ENCODE measurements around the gene UBASH3B.

UBASH3B gene

DNA sequence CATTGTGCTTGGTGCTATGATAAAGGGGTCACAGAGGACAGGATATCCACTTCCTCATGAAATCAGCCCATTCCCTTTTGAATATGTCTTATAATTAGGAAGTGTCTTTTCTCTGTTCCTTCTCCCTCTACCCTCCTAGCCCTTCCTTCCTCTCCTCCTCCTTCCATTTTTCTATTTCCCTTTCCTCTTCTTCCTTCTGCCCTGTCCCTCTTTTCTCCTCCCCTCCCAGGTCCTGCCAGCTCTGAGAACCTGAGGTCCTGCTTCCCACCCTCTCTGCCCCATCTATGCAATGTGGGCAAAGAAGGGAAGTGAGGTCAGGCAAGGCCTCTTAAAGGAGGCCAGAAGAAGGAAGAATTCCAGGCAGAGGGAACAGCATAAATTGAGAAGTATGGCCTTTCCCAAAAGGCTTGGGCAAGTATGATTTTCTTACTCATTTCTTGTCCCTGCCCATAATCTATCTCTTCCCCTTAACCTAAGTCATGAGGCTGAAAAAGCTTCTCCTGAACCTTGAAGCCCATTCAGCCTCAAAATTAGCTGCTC, 7.7 kb upstream of the UBASH3B start:
- DNase-seq = no peak

DNA sequence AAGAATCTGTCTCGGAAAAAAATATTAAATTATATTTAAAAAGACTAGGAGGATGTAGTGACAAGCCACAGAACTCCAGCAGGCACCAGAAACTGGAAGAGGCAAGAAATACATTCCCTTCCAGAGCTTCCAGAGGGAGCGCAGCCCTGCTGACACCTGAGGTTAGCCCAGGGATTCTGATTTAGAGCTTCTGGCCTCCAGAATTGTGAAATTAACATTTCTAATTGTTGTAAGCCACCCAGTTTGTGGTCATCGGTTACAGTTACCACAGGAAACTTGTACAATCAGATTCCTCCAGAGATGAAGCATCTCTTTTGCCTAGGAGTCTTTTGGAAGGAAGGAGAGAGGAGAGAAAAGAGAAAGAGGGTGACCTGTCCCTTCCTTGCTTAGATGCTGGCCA, 6.4 kb upstream of the UBASH3B start:
- no peak for DNase-seq

DNA sequence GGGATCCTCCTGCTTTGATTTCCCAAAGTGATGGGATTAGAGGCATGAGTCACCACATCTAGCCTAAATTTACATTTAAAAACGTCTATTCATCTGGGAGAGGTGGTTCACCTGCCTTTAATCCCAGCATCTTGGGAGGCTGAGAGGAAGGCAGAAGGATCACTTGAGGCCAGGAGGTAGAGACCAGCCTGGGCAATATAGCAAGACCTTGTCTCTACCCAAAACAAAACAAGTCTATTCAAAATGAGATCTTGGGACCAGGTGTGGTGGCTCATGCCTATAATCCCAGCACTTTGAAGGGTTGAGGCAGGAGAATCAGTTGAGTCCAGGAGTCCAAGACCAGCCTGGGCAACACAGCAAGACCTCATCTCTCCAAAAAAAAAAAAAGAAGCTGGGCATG, 4.9 kb upstream of the UBASH3B start:
- no peak for DNase-seq

DNA sequence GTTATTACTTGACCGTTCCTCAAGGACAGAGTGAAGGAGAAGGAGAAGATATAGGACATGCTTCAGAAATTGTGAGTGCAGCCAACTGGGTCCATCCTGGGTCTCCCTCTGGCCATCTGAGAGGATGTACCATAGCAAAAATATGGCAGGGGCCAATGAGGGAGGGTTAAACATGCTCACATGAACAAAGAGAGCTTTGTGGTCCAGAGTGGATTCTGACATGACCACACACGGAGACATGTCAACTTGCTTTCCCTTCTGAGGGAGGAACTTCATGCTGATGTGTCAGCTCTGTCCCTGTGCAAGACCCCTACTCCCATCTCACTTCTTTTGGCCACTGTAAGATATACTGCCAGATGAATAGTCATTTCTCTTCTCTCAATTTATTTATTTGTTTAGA, 3.0 kb upstream of the UBASH3B start:
- DNase-seq = no peak

DNA sequence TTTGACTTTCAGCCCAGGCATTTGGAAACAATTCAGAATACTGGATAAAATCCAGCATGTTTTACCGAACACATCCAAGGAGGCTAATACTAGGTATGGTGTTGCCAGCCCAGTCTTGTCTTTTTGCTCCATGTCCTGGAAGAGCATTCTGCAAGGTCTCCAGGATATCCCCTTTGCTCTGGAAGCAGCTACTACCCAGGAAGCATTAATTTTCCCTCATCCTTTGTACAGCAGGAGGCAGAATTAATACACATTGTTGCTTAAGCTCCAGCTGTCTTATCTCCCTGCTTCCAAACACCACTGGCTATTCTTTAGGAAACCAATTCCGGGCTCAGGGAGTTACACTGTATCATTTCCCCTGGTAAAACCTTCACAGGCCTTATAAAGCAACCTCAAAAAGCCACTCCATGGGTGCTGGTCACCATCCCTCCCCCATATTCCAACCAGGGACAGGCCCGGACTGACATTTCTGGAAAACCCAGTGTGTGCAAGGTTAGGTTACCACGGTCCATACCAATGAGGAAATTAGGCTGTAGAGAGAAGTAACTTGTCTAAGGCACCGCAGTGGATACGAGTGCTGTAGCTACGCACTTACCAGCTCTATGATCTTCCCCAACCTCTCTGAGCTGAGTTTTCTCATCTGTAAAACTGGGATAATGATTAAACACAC, 1.5 kb upstream of the UBASH3B start:
- no peak for DNase-seq

DNA sequence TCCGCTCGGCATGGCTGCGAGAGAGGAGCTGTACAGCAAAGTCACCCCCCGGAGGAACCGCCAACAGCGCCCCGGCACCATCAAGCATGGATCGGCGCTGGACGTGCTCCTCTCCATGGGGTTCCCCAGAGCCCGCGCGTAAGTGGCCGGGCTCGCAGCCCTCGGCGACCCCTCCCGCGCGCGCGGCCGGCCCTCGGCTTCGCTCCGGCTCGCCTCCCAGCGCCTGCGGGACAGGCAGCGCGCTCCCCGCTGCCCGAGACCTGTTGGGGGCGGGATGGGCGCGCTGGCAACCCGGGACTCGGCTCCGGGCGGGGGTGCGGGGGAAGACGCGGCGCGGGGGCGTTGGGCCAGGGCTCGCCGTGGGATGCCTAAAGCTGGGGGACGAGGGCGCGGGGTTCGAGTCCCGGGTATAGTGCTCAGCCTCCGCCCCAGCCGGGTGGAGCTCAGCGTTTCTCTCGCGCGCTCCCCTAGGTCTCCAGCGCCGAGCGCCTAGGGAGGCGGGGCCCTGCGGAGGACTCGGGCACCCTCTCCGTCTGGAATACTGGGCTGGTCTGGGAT, 630 bp downstream of the UBASH3B start:
- DNase-seq = no peak

DNA sequence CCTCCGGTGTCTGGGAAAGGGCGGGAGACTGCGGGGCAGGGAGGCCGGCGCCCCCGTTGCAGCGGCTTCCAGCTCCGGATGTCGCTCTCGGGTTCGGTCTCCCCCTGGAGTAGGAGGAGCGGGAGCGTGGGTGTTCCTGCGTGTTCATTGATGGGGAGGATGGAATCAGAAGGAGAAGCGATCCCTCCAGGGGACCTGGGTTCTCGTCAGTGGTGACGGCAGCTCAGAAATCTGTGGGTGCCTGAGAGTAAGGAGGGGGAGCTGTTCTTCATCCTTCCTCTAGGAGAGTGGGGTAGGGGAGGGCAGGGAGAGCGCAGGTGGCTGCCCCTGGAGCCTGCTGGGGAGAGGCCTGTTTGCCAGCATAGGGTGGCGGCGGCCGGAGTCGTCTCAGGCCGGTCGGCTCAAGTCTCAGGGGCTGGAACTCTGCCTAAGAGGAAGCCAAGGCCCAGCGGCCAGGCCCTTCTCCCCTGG, 1.1 kb downstream of the UBASH3B start:
- no peak for DNase-seq

DNA sequence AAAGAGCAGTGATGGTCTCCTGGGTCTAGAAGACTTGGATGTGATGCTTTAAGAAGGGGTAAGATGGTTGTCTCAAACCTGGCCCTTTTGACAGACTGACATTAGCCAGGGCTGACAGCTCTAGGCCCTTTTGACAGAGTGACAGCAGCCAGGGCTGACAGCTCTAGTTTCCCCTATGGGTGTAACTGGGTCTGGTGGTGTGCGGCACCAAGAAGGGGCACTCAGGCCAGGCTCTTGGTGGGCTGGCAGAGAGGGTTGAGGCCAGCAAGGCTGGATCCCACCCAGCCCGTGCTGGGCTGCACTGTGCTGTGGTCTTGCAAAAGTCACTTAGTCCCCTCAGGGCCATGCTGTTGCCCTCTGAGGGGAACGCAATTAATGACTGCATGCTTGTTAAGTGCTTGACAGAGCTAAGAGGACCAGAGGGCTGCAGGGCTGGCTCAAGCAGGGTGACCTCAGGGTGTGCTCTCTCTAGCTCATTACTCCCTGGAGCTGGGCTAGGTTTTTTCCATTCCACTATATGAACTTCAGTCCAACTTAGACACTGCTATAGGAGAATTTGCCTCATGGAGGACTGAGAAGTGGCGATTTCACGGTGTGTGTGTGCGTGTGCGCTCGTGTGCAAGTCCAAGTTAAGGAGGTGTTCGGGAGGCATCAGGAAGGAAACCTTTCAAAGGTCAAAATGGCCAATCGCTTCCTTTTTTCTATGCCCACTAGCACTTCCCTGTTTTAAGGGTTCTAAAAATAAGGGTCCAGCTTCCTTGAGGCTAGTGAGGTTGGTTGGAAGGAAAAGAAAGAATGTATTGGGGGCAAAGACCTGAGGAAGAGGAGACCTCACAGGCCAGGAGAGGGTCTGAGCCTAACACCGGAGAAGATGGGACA, 4.4 kb downstream of the UBASH3B start:
- DNase-seq = no peak

DNA sequence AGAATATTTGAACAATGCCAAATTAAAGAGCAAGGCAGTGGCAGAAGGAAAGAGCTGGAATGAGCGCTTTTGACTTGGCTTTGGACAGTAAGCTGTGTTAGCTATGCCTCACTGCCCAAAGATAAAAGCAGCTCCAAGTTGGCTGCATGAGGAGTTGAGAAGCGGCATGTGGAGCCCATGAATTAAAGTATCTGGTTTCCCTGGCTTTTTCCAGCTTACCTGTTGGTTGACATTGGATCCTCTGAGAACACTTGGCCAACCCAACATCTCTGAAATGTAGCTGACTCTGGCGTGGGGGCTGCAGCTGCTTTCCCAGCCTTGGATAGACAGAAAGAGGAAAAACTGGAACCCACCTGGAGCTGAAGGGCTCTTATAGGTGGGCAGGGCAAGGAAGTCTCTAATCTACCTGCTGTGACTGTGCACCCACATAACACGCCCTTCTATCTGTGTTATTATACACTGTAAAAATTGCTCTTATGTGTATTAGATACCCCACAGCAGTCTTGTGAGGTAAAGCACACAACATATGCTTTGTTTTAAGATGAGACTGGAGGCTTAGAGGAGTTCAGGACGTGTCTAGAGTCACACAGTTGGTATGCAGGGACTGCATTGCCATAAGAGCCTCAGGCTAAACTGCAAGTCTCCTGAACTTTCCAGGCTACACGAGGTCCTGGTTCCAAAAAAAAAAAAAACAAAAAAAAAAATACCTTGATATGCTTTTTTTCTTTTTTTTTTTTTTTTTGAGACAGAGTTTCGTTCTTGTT, 5.8 kb downstream of the UBASH3B start:
- peak; percentile 92 for DNase-seq

DNA sequence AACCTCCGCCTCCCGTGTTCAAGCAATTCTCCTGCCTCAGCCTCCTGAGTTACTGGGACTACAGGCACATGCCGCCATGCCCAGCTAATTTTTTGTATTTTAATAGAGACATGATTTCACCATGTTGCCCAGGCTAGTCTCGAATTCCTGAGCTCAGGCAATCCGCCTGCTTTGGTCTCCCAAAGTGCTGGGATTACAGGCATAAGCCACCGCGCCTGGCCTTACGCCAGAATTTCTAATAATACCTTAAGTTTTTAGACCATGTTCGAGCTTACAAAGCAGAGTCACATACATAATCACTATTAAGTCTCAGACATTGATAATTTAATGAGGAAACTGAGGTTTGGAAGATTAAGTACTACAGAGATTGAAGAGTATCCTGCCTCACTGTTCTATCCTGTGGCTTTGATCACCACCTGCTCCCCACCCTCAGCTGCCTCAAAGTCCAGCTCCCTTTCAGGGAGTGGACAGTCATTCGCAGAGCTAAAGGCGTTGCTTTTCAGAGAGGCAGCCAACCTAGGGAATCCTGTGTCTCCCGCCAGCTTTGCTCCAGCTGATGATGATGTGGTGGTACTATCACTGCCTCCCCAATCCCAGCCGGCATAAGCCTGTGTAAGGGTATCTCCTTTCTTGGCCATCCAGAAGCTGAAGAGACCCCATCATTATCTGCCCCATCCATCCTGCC, 7.7 kb downstream of the UBASH3B start:
- no peak for DNase-seq

DNA sequence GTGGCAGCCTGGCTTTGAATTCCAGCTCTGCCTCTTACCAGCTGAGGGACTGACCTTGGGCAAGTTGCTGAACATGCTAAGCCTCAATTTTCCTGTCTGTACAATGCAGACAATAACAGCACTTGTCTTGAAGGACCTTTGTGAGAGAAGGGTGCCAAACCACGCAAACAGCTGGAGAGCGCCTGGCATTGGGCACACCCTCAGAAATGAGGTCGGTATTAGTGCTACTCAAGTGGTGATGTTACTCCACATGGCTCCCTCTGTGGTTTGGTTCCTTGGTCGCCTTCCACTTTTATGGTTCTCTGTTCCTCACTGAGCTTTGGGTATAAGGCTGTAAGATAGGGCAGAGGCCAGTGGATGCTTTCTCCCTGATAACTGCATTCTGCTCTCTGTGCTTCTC, 8.2 kb downstream of the UBASH3B start:
- no peak for DNase-seq

DNA sequence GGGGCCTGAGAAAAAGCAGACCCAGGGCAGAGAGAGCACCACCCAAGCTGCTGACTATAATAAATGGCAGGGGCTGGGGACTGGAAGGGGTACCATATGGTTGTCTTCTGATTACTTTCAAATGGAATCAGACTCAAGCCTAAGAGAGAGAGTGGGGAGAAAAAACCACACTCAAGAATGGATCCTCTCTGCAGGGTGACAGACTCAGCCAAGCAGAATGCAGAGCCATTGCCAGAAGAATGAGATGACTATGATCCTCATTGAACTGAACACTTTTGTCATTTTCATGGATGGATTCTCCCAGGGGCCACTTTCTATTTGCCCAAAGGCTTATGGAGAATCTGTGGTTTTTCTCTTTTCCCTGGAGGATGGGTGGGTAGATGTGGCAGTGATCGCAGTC, 8.7 kb downstream of the UBASH3B start:
- DNase-seq = no peak

DNA sequence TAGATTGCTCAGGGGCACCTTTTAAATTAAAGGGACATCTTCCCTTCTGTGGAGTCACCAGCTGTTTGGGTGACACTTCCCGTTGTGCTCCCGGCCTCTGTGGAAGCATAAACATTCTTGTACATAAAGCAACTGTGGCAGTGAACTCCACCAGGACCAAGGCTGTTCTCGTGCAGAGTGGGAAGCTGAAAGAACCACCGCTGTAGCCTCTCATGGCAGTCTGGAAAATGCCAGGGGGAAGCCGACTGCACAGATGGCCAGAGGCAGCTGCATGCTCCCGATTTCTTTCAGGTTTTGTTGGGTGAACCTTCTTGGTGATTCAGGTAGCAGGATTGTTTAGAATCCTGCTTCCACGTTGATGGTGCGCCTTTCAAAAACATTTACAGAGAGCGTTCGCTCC, 10.3 kb downstream of the UBASH3B start:
- DNase-seq = no peak

DNA sequence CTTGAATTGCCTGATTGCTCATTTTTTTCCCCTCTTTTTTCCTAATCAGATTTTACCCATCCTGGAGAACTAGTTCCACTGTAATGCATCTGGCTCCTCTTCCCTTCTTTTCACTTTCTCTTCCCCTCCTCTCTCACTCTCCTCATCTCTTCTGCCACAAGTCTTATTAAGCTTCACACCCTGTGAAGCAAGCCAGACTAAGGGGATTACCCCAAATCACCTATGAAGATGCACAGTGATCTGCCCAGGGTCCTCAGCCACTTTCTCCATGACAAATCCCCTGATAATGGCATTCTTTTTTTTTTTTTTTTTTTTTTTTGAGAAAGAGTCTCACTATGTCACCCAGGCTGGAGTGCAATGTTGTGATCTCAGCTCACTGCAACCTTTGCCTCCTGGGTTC, 11.2 kb downstream of the UBASH3B start:
- DNase-seq = no peak

DNA sequence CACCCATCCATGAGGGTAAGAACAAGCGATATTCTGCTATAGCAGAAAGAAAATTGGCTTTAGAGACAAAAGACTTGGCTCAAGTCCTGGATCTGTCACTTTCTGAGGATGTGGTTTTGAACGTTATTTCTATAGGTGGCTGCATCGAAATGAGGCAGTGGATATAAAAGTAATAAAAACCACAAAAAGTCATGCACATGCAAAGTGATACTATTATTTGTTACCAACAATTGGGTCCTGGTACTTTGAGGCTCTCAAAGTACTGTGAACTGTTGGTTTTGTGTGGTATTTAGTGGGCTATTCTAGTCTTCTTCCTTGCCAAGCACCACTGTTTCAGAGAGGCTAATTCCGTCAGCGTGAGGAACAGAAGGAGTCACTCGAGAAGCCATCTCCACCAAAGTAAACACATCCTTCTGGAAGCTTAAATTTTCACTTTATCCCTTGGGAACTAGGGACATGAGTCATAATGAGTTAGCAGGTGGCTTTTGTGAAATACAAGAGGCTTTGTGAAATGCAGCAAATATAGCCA, 13.1 kb downstream of the UBASH3B start:
- peak; percentile 35 for DNase-seq

DNA sequence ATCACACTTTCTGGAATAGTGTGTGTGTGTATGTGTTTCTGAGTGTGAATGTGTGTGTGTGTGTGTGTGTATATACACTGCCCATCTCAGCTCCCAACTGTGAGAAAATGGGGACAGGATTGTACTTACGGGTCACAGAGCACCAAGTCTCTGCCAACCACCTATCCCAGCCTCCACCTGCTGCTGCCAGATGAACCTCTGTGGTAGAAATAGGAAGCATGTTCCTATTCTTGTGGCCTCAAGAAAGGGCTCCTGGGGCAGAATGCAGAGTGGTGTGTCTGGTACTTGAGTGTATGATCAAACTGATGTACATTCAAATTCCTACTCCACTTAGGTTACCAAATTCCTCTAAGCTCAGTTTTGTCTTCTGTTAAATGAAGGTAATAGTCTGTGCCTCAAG, 14.6 kb downstream of the UBASH3B start:
- DNase-seq = no peak

DNA sequence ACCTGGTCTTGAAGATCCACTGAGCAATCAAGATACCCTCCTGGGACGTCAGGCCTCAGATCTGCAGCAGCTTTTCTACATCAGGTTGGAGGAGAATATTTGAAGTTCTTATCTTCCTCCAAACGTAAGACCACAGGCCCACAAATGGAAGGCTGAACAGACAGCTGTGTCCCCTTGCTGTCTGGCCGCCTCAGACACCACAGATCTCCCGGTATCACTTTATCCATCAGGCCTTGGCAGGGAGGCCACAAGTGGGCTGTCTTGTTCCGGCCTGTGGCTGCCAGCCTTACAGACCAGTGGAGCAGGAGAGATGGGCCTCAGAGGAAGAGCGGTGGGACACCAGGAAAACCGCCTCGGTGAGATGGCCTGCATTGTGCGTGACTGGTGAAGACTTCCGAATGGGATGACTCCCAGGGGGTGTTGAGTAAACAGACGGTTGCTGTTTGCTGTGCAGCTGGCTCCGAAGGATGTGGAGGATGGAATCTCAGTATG, 15.9 kb downstream of the UBASH3B start:
- DNase-seq = no peak

DNA sequence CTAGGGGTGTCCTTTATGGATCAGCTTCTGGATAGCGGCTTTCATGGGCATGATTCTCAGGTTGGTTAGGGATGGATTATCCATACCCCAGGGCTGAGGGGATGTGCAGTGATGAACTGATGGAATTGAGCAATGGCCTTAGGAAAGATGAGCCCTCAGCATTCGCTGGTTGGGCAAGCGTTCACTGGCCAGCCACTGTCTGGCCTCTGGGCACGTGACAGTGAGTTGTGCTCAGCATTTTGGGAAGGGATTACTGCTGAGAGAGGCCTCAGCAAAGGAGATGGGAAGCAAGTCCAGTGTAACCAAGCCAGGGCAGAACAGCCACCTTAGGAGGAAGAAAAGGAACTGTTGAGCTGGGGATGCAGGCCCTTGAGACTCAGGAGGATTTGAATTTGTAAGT, 17.4 kb downstream of the UBASH3B start:
- DNase-seq = no peak

DNA sequence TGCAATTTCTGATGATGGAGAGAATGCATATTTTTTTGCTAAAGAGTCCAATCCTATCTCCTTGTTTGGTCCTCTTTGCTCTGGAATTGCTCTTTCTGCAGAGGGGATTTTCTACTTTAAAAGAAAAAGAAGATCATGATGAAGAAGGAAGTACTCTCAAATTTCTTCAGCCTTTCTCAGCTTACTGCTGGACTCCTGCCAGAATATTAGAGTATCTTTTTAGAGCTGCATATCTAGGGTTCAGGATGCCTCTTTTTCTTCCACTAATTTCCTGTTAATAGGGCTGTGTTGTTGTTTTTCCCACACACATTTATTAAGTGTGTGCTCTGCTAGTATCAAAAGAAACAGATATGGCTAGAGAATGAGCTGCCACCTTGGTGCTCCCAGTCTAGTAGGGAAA, 18.2 kb downstream of the UBASH3B start:
- DNase-seq = no peak

DNA sequence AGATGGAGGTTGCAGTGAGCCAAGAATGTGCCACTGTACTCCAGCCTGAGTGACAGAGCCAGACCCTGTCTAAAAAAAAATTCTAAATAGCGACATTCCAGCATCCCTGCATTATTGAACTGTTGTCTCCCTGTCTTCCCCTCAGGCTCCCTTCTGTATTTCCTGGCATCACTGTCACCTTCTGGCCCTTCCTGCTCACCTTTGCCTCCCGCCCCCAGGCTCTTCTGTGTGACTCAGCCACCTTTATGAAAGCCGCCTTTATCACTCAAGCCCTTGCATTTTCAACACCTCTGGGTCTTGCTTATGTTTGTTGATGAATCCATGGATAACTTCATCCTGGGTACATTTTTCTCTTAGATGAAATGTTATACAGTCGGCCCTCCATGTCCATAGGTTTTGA, 21.1 kb downstream of the UBASH3B start:
- no peak for DNase-seq

DNA sequence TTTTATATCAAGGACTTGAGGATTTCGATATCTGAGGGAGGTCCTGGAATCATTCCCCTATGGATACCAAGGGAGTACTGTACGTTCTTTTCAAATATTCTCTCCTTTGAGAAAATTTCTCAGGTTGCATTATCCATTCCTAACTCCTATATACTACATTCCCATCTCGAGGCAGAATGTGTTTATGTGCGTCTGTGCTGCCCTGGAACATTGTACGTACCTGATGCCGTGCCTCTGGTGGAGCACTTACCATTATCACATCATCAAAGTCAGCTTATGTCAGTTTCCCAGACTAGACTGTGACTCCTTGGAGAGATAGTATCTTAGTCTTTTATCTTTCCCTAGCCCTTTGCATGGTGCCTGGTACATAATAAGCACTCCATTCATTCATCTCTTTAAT, 21.7 kb downstream of the UBASH3B start:
- no peak for DNase-seq

DNA sequence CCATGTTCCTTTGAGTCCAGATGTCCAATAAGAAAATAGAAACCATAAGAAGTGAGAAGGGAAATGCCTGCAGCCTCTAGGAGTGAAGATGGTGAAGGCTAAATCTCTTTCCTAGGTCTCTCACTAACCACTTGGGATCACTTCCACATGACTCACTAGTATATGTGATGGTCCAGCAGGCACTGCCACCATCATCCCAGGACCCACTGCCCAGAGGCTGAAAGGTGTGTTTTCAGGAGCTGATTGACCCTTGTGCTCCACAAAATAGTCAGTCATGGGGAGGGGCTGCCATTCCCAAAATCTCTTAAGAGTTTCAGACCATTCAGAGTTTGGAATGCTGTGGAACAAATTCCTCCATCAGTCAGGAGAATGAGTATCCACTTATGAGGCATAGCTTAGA, 22.9 kb downstream of the UBASH3B start:
- DNase-seq = no peak
